ENCODE measurements around the gene ULK1. TPM values are rescaled to one million over a fixed set of nuclear protein-coding genes. Genes with fewer than 3 reads are reported as not detected.

Gene ULK1
- total and polyA plus RNA-seq, 2 experiments from 2014 or later: 8.4 to 33.8 TPM

DNA sequence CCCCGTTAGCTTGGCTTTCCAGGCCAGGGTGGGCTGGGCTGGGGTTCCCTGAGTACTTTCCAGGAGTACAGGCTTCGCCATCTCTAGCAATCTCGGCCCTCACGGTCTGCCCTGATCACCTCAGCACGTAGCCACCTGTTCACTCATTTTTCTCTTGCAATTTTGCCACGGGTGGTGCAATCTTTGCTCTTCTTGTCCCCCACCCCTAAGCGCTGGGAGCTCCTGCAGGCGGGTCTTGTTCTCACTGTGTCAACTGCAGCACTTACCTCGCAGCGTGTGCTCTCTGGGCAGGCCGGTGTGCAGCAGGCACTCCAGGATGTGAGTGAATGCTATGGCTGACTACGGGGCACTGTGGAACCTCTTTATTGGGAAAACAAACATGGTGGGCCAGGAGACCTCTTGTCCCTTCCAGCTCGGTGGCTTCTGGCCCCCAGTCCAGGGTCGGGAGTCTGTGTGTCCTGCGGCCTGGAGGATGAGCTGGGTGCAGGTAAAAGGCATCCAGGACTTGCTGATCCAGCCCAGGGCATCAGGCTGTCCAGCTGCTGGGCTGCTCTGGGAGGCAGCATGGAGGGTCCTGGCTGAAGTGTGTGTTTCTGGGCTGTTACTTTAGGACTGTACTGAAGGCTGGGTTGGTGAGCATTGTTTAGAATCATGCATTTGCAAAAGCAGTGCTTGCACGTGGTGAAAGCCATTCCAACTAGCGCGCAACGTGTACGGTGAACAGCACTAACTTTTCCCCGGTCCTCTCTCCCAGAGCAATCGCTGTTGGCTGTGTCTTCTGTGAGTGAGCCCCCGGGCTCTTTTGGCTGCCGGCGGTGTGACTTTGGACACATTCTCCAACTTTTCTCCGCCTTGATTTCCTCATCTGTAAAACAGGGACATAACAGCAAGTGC lies 1.5 kb upstream of the ULK1 start:
- H3K36me3 Mint-ChIP-seq (ENCODE audit: low read depth): peaks cover 10% of the 10 kb centered on the region; the same call in 2 of the 3 replicates
- no peak overlapping the region for H3K4me3 Mint-ChIP-seq
- no peaks in the 10 kb centered on the region for H3K27me3 ChIP-seq (ENCODE audit: insufficient read depth)
- H3K27ac Mint-ChIP-seq: no peak overlapping the region
- peaks cover 18% of the 10 kb centered on the region for H3K4me1 Mint-ChIP-seq
- peaks cover 8% of the 10 kb centered on the region for H3K27me3 Mint-ChIP-seq (ENCODE audit: insufficient read depth, low read depth, poor library complexity)
- H2AFZ ChIP-seq: peak overlapping the region; percentile 52; the same call in 1 of the 2 replicates
- peaks cover 10% of the 10 kb centered on the region; the same call in 1 of the 2 replicates for H3K4me1 ChIP-seq (ENCODE audit: insufficient read depth)
- H4K20me1 ChIP-seq (replicated peaks; ENCODE audit: insufficient read depth): no peaks in the 10 kb centered on the region
- no peak overlapping the region for H3K27ac ChIP-seq (ENCODE audit: low read depth)
- H3K4me3 ChIP-seq: no peak overlapping the region
- peaks cover 18% of the 10 kb centered on the region for H3K79me2 ChIP-seq (replicated peaks; ENCODE audit: insufficient read depth)
- H3K9me3 Mint-ChIP-seq: peaks cover 2% of the 10 kb centered on the region; the same call in 2 of the 3 replicates
- peaks cover 13% of the 10 kb centered on the region for H3F3A ChIP-seq (replicated peaks; ENCODE audit: low read depth)
- no peak overlapping the region for H3K4me2 ChIP-seq
- ATAC-seq: no peak
- TF ChIP-seq JUNB (IDR thresholded peaks at IDR 0.05; ENCODE audit: unreplicated experiment): no peak
- TF ChIP-seq CREB1 (CRISPR knock-in tag; IDR thresholded peaks at IDR 0.05; ENCODE audit: low read depth): no peak
- TF ChIP-seq, protein P1, sequence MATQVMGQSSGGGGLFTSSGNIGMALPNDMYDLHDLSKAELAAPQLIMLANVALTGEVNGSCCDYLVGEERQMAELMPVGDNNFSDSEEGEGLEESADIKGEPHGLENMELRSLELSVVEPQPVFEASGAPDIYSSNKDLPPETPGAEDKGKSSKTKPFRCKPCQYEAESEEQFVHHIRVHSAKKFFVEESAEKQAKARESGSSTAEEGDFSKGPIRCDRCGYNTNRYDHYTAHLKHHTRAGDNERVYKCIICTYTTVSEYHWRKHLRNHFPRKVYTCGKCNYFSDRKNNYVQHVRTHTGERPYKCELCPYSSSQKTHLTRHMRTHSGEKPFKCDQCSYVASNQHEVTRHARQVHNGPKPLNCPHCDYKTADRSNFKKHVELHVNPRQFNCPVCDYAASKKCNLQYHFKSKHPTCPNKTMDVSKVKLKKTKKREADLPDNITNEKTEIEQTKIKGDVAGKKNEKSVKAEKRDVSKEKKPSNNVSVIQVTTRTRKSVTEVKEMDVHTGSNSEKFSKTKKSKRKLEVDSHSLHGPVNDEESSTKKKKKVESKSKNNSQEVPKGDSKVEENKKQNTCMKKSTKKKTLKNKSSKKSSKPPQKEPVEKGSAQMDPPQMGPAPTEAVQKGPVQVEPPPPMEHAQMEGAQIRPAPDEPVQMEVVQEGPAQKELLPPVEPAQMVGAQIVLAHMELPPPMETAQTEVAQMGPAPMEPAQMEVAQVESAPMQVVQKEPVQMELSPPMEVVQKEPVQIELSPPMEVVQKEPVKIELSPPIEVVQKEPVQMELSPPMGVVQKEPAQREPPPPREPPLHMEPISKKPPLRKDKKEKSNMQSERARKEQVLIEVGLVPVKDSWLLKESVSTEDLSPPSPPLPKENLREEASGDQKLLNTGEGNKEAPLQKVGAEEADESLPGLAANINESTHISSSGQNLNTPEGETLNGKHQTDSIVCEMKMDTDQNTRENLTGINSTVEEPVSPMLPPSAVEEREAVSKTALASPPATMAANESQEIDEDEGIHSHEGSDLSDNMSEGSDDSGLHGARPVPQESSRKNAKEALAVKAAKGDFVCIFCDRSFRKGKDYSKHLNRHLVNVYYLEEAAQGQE (IDR thresholded peaks at IDR 0.05; ENCODE audit: unreplicated experiment): no peak
- TF ChIP-seq CTCF (conservative IDR thresholded peaks at IDR 0.05; ENCODE audit: low read depth in 2 of 2): no peak
- TF ChIP-seq ZNF462 (CRISPR knock-in tag; IDR thresholded peaks at IDR 0.05): no peak
- no peak for TF ChIP-seq ZNF114 (CRISPR knock-in tag; IDR thresholded peaks at IDR 0.05)
- no peak for TF ChIP-seq EZH2 (IDR thresholded peaks at IDR 0.05; ENCODE audit: low read depth, unreplicated experiment)
- TF ChIP-seq STAT1 (IDR thresholded peaks at IDR 0.05; ENCODE audit: unreplicated experiment): no peak
- no peak for TF ChIP-seq NANOG (IDR thresholded peaks at IDR 0.05; ENCODE audit: borderline replicate concordance)
- TF ChIP-seq EZH2phosphoT487 (IDR thresholded peaks at IDR 0.05; ENCODE audit: unreplicated experiment): no peak
- TF ChIP-seq ETS1 (IDR thresholded peaks at IDR 0.05): no peak
- no peak for TF ChIP-seq ZNF331 (CRISPR knock-in tag; IDR thresholded peaks at IDR 0.05; ENCODE audit: low read depth)
- TF ChIP-seq POLR2AphosphoS5 (IDR thresholded peaks at IDR 0.05; ENCODE audit: low read depth): no peak
- no peaks in the 10 kb centered on the region for H3K9me2 ChIP-seq (ENCODE audit: insufficient read depth)
- H3K36me3 ChIP-seq (ENCODE audit: insufficient read depth): no peaks in the 10 kb centered on the region; the same call in 1 of the 2 replicates
- DNase-seq (ENCODE audit: low spot score): no peak
